GM18499 (cell line): Measurements from ENCODE around the gene MISFA.
"Not testable (repeated sequence)": the region's sequence is repeated elsewhere in the genome, so short reads cannot be mapped to it uniquely, and the experiment has no call there.

Experiments
- ATAC-seq: cut with Tn5 transposase; IDR thresholded peaks from one replicate; pipeline ENCODE4 v1.9.1; 2021; ENCODE audit warnings: moderate number of reproducible peaks; ENCODE audit not compliant: insufficient read depth, unreplicated experiment

MISFA gene

GRCh38 chr11:18599739-18600230, at the start of gene MISFA:
Gene MISFA, plus strand, starts transcription at chr11:18599789. Its CDS starts 140 bp downstream, at chr11:18599929.
- no peak for ATAC-seq

DNA sequence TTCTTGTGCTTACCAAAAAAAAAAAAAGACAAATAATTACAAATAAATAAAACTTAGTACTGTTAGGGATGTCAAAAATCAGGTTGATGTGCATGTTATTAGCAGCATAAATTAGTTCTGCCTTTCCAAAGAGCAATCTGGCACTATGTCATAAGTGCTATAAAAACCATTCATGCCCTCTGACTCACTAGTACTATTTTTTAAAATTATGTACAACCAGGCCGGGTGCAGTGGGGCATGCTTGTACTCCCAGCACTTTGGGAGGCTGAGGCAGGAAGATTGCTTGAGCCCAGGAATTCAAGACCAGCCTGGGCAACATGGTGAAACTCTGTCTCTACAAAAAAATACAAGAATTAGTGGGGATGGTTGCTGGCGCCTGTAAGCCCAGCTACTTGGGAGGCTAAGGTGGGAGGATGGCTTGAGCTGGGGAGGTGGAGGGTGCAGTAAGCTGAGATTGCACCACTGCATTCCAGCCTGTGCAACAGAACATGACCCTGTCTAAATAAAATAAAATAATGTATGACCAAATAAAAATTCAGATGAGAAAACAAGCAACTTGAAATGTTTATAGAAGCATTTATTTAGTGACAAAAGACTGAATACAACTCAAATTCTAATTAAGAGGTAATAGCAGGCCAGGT, 36.4 kb upstream of the MISFA start:
- no peak for ATAC-seq

GRCh38 chr11:18564149-18564548, 35.4 kb upstream of the MISFA start:
- no peak for ATAC-seq

- no peak for ATAC-seq
Observed at GRCh38 chr11:18566406-18566805, 33.2 kb upstream of the MISFA start.

DNA sequence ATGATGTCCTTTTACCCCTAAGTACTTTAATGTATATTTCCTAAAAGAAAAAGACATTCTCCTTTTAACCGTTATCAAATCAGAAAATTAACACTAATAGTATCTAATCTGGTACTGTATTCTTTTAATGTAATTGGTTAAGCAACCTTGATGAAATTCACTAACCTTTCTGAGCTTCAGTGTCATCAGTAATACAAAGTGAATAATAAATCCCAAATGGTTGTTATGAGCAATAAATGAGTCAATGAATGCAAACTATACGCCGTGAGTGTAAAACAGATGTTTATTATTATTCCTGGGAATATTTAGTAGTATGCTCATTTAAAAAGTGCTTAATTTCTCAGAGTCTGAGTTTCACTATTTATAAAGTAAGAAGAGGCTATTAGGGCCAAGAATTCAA, 32.5 kb upstream of the MISFA start:
- ATAC-seq, result no peak

- ATAC-seq, result no peak
Observed at GRCh38 chr11:18575361-18575760, 24.2 kb upstream of the MISFA start.

DNA sequence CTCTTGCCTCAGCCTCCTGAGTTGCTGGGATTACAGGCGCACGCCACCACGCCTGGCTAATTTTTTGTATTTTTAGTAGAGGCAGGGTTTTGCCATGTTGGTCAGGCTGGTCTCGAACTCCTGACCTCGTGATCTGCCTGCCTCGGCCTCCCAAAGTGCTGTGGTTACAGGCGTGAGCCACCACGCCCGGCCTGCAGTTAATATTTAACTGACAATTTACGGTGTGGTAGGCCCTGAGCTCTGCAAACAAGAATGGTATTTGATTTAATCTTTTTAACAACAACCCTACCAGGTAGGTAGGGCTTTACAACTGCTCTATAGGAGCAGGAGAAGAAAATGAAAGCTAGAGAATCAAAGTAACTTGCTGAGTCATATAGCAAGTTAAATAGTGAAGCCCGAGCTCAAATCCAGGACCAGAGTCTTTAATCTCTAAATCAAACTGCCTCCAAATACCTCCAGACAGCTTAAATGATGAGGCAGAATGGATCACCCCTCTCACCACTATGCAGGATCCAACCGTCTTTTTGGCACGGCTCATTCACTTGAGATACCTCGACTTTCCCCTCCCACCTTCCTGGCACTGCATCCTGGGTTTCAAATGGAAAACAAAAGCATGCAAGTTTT, 20.5 kb upstream of the MISFA start:
- ATAC-seq, result no peak

GRCh38 chr11:18580113-18580766, 19.3 kb upstream of the MISFA start:
- no peak for ATAC-seq

- ATAC-seq, result no peak
Observed at GRCh38 chr11:18581825-18582224, 17.8 kb upstream of the MISFA start.

DNA sequence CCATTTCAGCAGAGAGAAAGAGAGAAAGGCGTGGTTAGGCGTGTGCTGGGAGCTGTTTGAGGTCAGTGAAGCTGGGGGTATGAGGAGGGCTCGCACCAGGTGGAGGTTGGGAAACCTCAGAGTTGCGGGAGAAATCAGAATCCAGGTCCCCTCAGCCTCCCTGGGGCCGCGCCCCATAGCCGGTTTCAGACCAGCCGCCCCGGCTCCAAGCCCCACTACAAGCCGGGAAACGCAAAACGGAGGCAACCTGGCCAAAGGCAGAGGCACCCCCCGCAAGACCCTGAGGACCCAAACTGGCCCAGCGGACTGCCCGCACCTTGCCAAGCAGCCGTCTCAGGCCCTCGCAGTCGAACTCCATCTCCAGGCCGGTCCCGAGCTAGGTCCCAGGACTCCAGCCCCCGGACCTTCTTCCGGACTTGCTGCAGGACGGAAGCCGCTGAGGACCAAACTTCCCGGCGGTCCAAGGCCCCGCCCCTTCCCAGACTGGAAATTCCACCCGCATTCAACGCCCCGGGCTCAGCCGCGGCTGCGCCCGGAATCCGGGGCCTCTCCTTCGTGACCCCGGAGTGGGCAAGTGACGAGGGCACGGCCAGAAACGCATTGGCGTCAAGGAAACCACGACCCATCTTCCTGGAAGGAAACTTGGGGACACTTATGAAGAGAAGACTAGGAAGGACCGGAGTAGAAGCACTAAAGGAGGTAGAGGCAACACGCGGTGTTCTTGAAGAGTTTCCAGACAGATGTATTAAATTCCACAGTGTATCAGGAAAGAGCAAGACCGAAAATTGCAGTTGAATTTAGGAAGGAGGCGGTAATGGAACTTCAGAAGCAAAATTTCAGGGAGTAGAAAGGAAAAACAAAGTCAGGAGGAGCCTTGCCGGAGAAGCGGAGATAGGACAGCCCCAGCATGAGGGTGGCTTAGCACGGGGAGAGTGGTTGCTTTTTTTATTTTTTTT, 11.0 kb upstream of the MISFA start, which contains the start of gene UEVLD:
TSS of gene UEVLD (minus strand) at position 438 of the 956 bp plus-strand sequence. CDS start at position 358, 80 bp downstream.
- no peak for ATAC-seq

DNA sequence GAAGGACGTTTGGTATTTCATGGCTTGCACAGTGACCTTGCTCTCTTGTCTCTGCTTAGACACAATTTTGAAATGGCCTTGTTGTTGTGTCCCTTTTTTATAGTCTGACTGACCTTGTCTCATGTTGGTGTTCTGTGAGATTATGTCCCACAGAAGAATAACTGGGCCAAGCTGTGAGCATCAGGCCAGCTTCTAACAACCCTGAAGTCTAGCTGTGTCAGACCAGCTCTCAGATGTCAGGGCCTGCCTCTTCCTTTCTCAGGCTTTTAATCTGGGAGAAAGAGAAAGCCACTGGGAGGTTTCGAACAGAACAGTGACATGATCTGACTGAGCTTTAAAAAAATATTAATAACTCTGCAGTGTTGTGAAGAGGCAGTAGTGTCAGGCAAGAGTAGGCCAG, 9.0 kb upstream of the MISFA start:
- ATAC-seq, result no peak

- not testable (repeated sequence) for ATAC-seq
Observed at GRCh38 chr11:18594088-18594487, 5.5 kb upstream of the MISFA start.

GRCh38 chr11:18594999-18595749, 4.4 kb upstream of the MISFA start:
- ATAC-seq, result no peak

- no peak for ATAC-seq
Observed at GRCh38 chr11:18600915-18601569, 1.5 kb downstream of the MISFA start.

- ATAC-seq, result no peak
Observed at GRCh38 chr11:18608376-18608775, 8.8 kb downstream of the MISFA start.

- no peak for ATAC-seq
Observed at GRCh38 chr11:18611196-18611595, 11.6 kb downstream of the MISFA start.

- no peak for ATAC-seq
Observed at GRCh38 chr11:18612394-18612793, 12.8 kb downstream of the MISFA start.

DNA sequence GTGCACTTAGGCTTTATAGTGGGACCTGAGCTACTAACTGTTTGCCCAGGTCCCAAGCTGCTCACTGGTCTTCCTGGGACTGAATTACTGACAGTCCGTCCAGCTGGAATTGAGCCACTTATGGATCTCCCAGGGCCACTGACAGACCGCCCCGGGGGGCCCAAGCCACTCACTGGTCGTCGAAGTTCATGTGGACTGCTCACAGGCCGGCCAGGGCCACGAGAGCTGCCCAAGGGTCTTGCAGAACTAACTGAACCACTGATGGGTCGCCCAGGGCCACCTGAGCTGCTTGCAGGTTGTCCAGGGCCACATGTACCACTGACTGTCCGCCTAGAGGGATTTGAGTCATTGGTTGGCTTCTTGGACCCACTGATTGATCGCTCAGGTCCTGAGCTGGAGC, 15.1 kb downstream of the MISFA start:
- no peak for ATAC-seq
